ENCODE measurements around the gene AOPEP.
A peak's percentile ranks its signal among the peaks of the same experiment; 100 is the strongest.

AOPEP gene

DNA sequence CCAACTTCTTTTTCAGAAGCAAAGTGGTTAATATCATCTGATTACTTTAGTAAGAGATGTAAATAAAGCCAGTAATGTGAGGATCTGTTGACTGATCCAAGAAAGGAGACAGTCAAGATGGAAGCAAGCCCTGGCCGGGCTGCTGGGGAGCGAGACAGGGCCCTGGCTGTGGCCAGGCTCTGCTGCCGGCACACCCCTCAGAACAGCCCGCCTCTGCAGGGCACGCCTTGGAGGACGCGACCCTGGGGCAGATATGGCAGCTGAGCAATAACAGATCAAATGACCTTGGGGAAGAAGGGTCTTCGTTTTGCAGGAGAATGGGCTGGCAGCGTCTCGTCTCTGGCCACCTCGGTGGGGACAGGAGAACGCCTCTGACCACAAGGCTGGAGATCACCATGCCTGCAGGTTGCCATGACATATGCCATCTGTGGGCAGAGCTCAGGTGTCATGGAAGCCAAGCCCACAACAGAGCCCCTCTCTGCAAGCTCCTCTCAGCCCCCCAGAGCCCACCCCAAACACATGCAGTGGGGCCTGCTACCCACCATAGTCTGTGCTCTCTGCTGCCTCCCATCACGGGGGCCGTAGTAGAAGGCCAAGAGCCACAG is 384.5 kb downstream of the AOPEP start:
- TF ChIP-seq, protein P1, sequence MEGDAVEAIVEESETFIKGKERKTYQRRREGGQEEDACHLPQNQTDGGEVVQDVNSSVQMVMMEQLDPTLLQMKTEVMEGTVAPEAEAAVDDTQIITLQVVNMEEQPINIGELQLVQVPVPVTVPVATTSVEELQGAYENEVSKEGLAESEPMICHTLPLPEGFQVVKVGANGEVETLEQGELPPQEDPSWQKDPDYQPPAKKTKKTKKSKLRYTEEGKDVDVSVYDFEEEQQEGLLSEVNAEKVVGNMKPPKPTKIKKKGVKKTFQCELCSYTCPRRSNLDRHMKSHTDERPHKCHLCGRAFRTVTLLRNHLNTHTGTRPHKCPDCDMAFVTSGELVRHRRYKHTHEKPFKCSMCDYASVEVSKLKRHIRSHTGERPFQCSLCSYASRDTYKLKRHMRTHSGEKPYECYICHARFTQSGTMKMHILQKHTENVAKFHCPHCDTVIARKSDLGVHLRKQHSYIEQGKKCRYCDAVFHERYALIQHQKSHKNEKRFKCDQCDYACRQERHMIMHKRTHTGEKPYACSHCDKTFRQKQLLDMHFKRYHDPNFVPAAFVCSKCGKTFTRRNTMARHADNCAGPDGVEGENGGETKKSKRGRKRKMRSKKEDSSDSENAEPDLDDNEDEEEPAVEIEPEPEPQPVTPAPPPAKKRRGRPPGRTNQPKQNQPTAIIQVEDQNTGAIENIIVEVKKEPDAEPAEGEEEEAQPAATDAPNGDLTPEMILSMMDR (conservative IDR thresholded peaks at IDR 0.05): no peak
- no peak overlapping the region for H3K27ac ChIP-seq

DNA sequence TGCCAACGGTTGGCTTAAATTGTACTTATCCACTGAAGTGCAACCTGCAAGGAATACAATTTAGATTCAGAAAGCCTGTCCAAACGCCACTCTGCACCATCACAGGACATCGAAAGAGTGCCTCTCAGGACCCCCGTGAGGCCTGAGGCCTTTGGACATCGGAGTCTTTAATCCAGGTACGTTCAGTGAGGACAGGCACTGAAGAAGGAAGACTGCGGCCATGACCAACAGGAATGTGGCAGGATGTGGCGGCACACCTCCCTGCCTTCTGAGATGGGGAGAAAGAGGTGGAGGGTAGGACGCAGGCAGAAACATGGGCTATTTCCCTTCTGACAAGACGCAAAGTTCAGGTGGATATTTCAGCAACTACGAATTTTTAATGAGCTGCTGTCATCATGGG is 385.2 kb downstream of the AOPEP start:
- no peak overlapping the region for H3K27ac ChIP-seq
- TF ChIP-seq, protein P1 (conservative IDR thresholded peaks at IDR 0.05): no peak

DNA sequence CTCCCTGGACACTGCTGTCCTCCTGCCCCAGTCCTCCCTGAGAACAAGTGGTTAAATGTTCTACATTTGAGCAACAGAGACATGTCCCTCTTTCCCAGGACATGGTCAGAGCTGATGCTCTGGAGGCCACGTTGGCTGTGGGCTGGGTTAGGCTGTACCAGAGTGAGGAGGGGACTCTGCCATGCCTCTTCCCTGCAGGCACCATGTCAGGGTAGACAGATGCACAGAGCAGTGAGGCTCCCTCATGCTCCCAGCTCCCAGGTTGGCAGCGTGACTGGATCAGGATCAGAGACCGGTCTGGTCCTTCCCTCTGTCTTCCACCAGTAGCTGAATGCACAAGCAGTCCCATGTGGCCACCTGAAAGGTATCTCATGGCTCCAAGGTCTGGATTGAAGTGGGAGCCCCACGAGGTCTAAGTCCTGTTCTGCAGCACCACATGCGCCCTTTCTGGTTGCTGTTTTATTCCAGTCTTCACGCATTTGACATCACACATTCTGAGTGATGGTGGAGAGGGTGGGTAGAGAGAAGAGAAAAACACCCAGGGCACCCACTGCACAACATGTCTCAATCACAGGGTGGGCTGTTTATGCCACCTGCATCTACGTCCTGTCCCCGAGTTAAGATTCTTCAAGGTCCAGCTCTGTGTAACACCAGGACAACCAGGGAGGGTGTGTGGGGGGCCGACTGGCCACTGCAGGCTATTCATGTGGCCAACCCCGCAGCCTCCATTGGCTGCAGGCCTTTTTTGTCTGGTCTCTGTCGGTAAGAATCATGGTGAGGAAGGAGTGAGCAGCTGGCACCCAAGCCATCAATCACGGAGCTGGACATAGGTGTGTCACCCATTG is 386.2 kb downstream of the AOPEP start:
- TF ChIP-seq, protein P1 (conservative IDR thresholded peaks at IDR 0.05): no peak
- H3K27ac ChIP-seq: no peak overlapping the region

DNA sequence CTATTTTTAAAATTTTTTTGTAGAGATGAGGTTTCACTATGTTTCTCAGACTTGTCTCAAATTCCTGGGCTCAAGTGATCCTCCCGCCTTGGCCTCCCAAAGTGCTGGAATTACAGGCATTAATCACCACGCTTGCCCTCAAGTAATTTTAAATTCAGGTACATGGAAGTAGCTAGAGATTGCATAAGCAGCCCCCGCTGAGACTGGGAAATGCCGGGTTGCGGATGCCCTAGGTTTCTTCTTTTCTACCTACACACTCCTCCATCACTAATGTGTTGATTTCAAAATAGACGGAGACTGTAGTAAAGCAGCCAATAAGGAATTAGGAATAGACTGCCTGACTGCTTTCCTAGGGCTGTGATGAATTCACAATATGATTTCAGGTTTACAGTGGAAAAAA is 388.6 kb downstream of the AOPEP start:
- TF ChIP-seq, protein P1 (conservative IDR thresholded peaks at IDR 0.05): no peak
- no peak overlapping the region for H3K27ac ChIP-seq

DNA sequence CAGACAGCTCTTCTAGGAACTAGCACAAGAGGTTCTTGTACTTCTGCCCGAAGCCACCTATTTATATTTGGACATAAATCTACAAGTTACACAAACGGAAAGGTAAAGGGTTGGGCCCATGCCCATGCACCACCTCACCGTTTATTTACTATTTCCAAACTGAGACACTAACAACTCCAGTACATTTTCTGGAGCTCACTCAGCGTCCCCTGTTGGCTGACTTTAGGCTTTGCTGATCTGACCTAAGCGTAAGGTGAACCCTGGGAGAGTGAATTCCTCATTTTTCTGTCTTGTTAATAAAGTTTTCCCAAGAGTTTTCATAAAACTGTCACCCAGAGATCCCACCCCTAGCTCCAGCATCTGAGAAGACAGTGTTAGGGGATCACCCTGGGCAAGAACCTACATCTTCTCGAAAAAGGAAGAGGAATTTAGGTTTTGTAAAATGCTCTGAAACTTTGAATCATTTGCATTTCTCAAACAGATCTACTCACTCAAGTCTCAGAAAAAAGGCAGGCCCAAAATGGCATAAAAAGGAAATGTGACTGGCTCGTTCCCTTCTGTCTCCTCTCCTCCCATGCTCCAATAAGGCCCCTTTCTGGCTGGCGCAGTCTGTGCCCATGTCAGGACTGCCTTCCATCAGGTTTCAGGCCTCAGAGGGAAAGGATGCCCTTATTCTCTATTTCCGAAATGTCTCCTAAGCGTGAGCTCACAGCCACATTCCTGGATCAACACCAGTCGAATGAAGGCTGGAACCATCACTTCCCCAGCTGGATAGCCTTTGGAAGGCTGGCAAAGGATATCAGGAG is 389.7 kb downstream of the AOPEP start:
- TF ChIP-seq, protein P1 (conservative IDR thresholded peaks at IDR 0.05): peak; percentile 80

DNA sequence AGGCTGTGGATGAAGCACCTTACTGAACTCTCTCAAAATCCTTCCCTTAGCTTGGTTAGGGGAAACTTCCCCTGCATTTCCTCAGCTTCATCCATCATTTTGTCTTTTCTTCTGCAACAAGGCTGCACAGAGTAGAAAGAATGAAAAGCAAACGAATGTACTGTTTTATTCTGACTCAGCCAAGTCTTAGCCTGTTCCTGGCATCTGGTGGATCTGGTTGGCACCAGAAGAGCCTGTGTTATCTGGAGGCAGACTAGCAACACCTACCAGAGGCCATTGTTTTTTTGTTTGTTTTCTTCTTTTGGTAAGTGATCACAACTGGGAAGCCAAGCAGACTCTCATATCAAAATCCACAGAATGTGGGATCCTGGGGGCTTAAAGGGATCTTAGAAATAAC is 390.3 kb downstream of the AOPEP start:
- TF ChIP-seq, protein P1 (conservative IDR thresholded peaks at IDR 0.05): no peak
- H3K27ac ChIP-seq: peak overlapping the region; percentile 43

More for the DNA sequence above, 389.7 kb downstream of the AOPEP start:
- peak overlapping the region; percentile 43 for H3K27ac ChIP-seq

GRCh38 chr9:95118596-95118995 is 392.1 kb downstream of the AOPEP start:
- TF ChIP-seq, protein P1 (conservative IDR thresholded peaks at IDR 0.05): no peak
- no peak overlapping the region for H3K27ac ChIP-seq
